Measurements from ENCODE around the gene PTPN4. TPM values are rescaled to one million over a fixed set of nuclear protein-coding genes. Genes with fewer than 3 reads are reported as not detected.

The PTPN4 gene
- total RNA-seq, 4 donors from 2014 or later, result 9.6 to 30.1 (median 18.4) TPM

DNA sequence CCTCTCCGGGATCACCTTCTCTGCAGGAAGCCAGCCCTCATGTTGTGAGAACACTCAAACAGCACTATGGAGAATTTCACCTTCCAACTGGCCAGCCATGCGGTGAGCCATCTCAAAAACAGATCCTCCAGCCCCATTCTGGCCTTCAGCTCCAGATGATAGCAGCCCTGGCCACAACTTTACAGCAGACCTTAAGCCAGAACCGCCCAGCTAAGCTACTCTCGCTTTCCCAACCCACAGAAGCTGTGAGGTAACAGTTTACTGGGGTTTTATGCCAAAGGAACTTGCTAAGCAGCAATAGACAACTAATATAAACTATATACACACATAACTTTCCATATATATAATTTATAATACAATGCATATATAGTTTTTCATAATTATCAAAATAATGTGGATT, 11.6 kb upstream of the PTPN4 start:
- intact Hi-C loops (cut with DNase I), result no loop called here
- peaks cover 0 to 45% (median 0%) of the 10 kb centered on the region in 3 donors for H3K4me1 ChIP-seq
- H3K36me3 ChIP-seq, result no peaks in the 10 kb centered on the region
- TF ChIP-seq CTCF (IDR thresholded peaks at IDR 0.05) (no peak), POLR2A (IDR thresholded peaks at IDR 0.05) (no peak)
- H3K27ac ChIP-seq, result no peak overlapping the region
- H3K27me3 ChIP-seq, result no peaks in the 10 kb centered on the region
- no peaks in the 10 kb centered on the region for H3K9me3 ChIP-seq
- no peak overlapping the region for H3K4me3 ChIP-seq
- DNase-seq, result no peak
- 79 to 91% methylated on average over 4 of the region's 4 CpGs for WGBS, 2 donors

DNA sequence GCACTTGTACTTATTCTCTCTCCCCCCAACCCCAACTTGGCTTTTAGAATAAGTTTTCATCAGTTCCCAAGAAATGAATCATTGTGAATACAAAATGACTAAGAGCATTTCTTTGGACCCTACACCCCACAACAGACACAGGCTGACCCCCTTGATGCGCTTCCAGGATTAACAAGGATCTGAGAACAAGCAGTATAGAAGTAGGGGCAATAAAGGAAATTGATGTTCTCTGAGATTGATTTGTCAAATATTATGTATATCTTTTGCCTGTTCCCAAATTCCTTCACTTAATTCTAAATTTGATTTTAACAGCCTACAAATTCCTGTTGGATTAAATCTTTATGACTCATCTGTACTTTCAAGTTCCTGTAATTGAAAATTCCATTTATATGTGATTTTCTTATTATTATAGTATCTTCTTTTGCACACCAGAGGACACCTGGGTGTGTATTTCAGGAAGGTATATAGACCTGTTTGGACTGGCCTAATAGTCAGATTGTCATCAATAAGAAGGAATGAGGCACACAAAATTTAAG, 10.2 kb upstream of the PTPN4 start:
- TF ChIP-seq POLR2A (IDR thresholded peaks at IDR 0.05), result no peak
- TF ChIP-seq CTCF (IDR thresholded peaks at IDR 0.05), result no peak
- intact Hi-C loops (cut with DNase I), result no loop called here
- no peaks in the 10 kb centered on the region for H3K36me3 ChIP-seq
- 39 to 80% methylated on average over 1 of the region's 1 CpG for WGBS, 2 donors
- H3K4me3 ChIP-seq, result no peak overlapping the region
- no peak overlapping the region for H3K27ac ChIP-seq
- DNase-seq, result no peak
- H3K9me3 ChIP-seq, result no peaks in the 10 kb centered on the region
- H3K4me1 ChIP-seq, result peaks cover 0 to 41% (median 0%) of the 10 kb centered on the region in 3 donors
- no peaks in the 10 kb centered on the region for H3K27me3 ChIP-seq

GRCh38 chr2:119751706-119752105, 8.0 kb upstream of the PTPN4 start:
- Histone ChIP-seq H3K9me3 (no peaks in the 10 kb centered on the region), H3K27me3 (no peaks in the 10 kb centered on the region), H3K27ac (no peak overlapping the region), H3K36me3 (no peaks in the 10 kb centered on the region), H3K4me3 (no peak overlapping the region), H3K4me1 (peaks cover 0 to 32% (median 0%) of the 10 kb centered on the region in 3 donors)
- no peak for DNase-seq
- intact Hi-C loops (cut with DNase I), result no loop called here
- WGBS, 2 donors, result 41 to 49% methylated on average over 2 of the region's 2 CpGs
- TF ChIP-seq CTCF (IDR thresholded peaks at IDR 0.05), result no peak
- TF ChIP-seq POLR2A (IDR thresholded peaks at IDR 0.05), result no peak

- no peaks in the 10 kb centered on the region for H3K9me3 ChIP-seq
- H3K27me3 ChIP-seq, result no peaks in the 10 kb centered on the region
- intact Hi-C loops (cut with DNase I), result no loop called here
- H3K27ac ChIP-seq, result no peak overlapping the region
- WGBS, 2 donors, result 45 to 49% methylated on average over 7 of the region's 7 CpGs
- TF ChIP-seq POLR2A (IDR thresholded peaks at IDR 0.05), result no peak
- peak; percentile 21 to 57 (median 46) for TF ChIP-seq CTCF (IDR thresholded peaks at IDR 0.05)
- no peak overlapping the region for H3K4me3 ChIP-seq
- peaks cover 0 to 22% (median 3%) of the 10 kb centered on the region in 3 donors for H3K4me1 ChIP-seq
- no peak for DNase-seq
- H3K36me3 ChIP-seq, result no peaks in the 10 kb centered on the region
Measured at GRCh38 chr2:119753041-119753929, 6.4 kb upstream of the PTPN4 start.

DNA sequence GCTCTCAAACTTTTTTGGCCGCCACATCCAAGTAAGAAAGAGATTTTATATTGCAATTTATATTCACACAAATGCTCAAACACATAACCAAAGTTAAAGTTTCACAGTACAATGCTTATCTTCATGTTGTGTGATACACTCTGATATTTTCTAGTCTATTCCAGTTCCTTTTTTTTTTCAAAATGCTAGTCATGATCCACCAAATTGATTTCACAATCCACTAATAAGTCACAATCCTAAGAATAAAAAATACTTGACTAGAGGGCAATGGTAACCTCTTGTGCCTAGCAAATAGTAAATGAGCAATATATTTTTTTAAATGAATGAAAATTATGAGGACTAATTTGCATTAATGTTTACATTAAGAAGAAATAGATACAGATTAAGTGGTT, 5.8 kb upstream of the PTPN4 start:
- intact Hi-C loops (cut with DNase I), result no loop called here
- Histone ChIP-seq H3K4me1 (peaks cover 0 to 24% (median 4%) of the 10 kb centered on the region in 3 donors), H3K4me3 (no peak overlapping the region), H3K27ac (no peak overlapping the region), H3K9me3 (no peaks in the 10 kb centered on the region), H3K27me3 (no peaks in the 10 kb centered on the region), H3K36me3 (no peaks in the 10 kb centered on the region)
- TF ChIP-seq CTCF (IDR thresholded peaks at IDR 0.05), result no peak
- TF ChIP-seq POLR2A (IDR thresholded peaks at IDR 0.05), result no peak
- no peak for DNase-seq
- WGBS, 2 donors, result 88 to 94% methylated on average over 1 of the region's 1 CpG

Measured in esophagus squamous epithelium (tissue), 5 donors.